AG10803 (cell line): ENCODE measurements around the gene KRT33A.

Experiments
- DNase-seq: peaks from one replicate; pipeline ENCODE4 v3.0.0; 2010; ENCODE audit warnings: low read depth
- H3K4me3 ChIP-seq: 2 replicates; pipeline ENCODE4 v1.5.1; 2011; ENCODE audit warnings: mild to moderate bottlenecking, low read length, control low read depth
- CTCF ChIP-seq: conservative IDR thresholded peaks from 2 replicates; pipeline ENCODE4 v1.5.1; 2011; ENCODE audit warnings: mild to moderate bottlenecking, low read length, control low read depth, inconsistent platforms

Gene KRT33A

GRCh38 chr17:41326173-41327145 is 24.2 kb downstream of the KRT33A start:
- no peak for DNase-seq
- no peak overlapping the region for H3K4me3 ChIP-seq
- TF ChIP-seq CTCF: no peak

- no peak for TF ChIP-seq CTCF
- no peak for DNase-seq
- no peak overlapping the region for H3K4me3 ChIP-seq
Measured at GRCh38 chr17:41325611-41326010, 25.0 kb downstream of the KRT33A start.

- H3K4me3 ChIP-seq: no peak overlapping the region
- no peak for DNase-seq
- TF ChIP-seq CTCF: no peak
Measured at GRCh38 chr17:41325126-41325525, 25.5 kb downstream of the KRT33A start.

GRCh38 chr17:41324180-41325075 is 26.2 kb downstream of the KRT33A start:
- TF ChIP-seq CTCF: no peak
- no peak for DNase-seq
- H3K4me3 ChIP-seq: no peak overlapping the region

GRCh38 chr17:41322903-41323895 is 27.4 kb downstream of the KRT33A start:
- DNase-seq: no peak
- H3K4me3 ChIP-seq: no peak overlapping the region
- no peak for TF ChIP-seq CTCF
